Measurements from ENCODE around the gene UTP18. TPM values are rescaled to one million over a fixed set of nuclear protein-coding genes. Genes with fewer than 3 reads are reported as not detected.

UTP18 gene
- total and polyA plus RNA-seq, 2 of the 13 experiments (the other 11 are each of a cell fraction or from before 2014, with no cell fraction given): 35.2 to 104 TPM

DNA sequence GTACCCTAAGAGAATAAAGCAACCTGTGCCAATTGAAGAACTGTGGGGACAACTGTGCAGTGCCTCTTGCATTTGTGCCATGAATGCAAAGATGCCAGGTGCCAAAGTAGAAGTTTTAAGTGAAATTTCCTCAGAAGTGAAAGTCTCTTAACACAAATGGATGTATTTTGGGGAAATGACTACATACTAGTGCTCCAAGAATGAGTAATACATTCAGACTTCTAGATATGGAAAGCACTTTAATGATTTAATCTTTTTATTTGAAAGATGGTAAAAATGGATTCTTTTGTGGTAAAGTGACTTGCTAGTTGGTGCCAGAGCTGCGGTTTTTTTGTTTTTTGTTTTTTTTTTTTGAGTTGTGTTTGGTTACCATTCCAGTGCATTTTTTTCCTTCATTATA is 15.0 kb downstream of the UTP18 start (continued):
- TF ChIP-seq, protein P1, sequence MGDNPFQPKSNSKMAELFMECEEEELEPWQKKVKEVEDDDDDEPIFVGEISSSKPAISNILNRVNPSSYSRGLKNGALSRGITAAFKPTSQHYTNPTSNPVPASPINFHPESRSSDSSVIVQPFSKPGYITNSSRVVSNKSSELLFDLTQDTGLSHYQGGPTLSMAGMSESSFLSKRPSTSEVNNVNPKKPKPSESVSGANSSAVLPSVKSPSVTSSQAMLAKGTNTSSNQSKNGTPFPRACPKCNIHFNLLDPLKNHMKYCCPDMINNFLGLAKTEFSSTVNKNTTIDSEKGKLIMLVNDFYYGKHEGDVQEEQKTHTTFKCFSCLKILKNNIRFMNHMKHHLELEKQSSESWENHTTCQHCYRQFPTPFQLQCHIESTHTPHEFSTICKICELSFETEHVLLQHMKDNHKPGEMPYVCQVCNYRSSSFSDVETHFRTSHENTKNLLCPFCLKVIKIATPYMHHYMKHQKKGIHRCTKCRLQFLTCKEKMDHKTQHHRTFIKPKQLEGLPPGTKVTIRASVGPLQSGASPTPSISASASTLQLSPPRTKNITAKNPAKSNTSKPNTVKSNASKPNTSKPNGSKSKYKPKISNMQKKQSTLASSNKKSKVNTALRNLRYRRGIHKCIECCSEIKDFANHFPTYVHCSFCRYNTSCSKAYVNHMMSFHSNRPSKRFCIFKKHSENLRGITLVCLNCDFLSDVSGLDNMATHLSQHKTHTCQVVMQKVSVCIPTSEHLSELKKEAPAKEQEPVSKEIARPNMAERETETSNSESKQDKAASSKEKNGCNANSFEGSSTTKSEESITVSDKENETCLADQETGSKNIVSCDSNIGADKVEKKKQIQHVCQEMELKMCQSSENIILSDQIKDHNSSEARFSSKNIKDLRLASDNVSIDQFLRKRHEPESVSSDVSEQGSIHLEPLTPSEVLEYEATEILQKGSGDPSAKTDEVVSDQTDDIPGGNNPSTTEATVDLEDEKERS (CRISPR knock-in tag; IDR thresholded peaks at IDR 0.05): no peak
- no peak for TF ChIP-seq ZSCAN22 (CRISPR knock-in tag; IDR thresholded peaks at IDR 0.05)
- TF ChIP-seq SRSF9 (IDR thresholded peaks at IDR 0.05; ENCODE audit: borderline replicate concordance, insufficient read depth, low read depth, low read length, poor library complexity, severe bottlenecking): no peak

DNA sequence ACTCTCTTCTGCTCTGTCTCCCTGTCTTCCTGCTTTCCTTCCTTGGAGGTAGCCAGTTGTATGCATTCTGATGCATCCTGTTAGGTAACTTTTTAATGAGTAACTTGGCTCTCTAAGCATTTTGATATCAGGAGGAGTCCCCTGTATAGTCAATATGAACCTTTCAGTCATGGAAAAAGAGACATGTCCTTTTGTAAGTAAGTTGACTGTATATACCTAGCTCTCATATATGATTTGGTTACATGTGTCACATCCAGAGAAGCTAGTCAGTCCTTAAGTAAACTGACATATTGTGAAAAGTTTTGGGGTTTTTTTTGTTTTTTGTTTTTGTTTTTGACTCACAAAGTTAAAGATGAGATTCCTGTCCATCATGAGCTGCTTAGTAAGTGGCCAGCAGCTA is 18.8 kb downstream of the UTP18 start:
- in situ Hi-C loops (cut with HindIII; ENCODE audit: extremely low pct_ligation_motif_present, low pct_unique_long_range_greater_than_20kb) (no loop called here), intact Hi-C loops (cut with micrococcal nuclease; ENCODE audit: unreplicated experiment) (no loop called here)
- Histone ChIP-seq H3K4me2 (ENCODE audit: low read depth, low read length) (no peak overlapping the region), H4K20me1 (ENCODE audit: insufficient read depth, low read length) (no peaks in the 10 kb centered on the region; the same call in 1 of the 2 replicates), H3K4me3 (replicated peaks in 1 of 3; ENCODE audit: insufficient read depth in 1 of 3, low read depth in 2 of 3, low read length in 3 of 3) (no peak overlapping the region), H3K27me3 (ENCODE audit: control insufficient read depth in 1 of 2, insufficient read depth in 2 of 2, low read length in 2 of 2) (no peaks in the 10 kb centered on the region), H3K79me2 (ENCODE audit: insufficient read depth, low read length) (no peaks in the 10 kb centered on the region), H3K27ac (ENCODE audit: extremely low read length, insufficient read depth, low read length) (no peak overlapping the region), H3K9me3 (ENCODE audit: low read length) (no peaks in the 10 kb centered on the region), H2AFZ (ENCODE audit: low read length) (no peak overlapping the region), H3K9ac (ENCODE audit: insufficient read depth, low read depth, low read length) (no peak overlapping the region), H3K36me3 (replicated peaks in 1 of 2; ENCODE audit: control insufficient read depth in 1 of 2, insufficient read depth in 2 of 2, low read length in 2 of 2) (peaks cover 22 to 84% of the 10 kb centered on the region in 2 experiments), H3K4me1 (ENCODE audit: insufficient read depth, low read length) (no peaks in the 10 kb centered on the region)
- no peak for FAIRE-seq
- TF ChIP-seq ZNF850 (CRISPR knock-in tag; conservative IDR thresholded peaks at IDR 0.05): no peak
- TF ChIP-seq IRX3 (CRISPR knock-in tag; IDR thresholded peaks at IDR 0.05; ENCODE audit: borderline replicate concordance, low read depth): no peak
- no peak for TF ChIP-seq CHD4 (IDR thresholded peaks at IDR 0.05; ENCODE audit: borderline replicate concordance, low read length)
- no peak for TF ChIP-seq ZSCAN12 (CRISPR knock-in tag; IDR thresholded peaks at IDR 0.05)
- BruUV-seq (replicated peaks): no TSS peak
- no peak for ATAC-seq
- CTCF ChIA-PET (ENCODE audit: low intra/inter-chr PET ratio, low total read pairs): no interaction called here
- no peak for DNase-seq (ENCODE audit: low spot score)
- POLR2A ChIA-PET: no interaction called here

All from HepG2 (cell line).